MM.1S (cell line): ENCODE measurements around the gene NAALADL2.

ENCODE experiments used
- CTCF ChIP-seq: fragments of 300-600 bp; sonication (generic); IDR thresholded peaks from 2 replicates; pipeline ENCODE4 v1.5.1; 2016; ENCODE audit warnings: antibody characterized with exemption, low read length, mixed read lengths
- EZH2 ChIP-seq: fragments of 300-600 bp; sonication (generic); optimal IDR thresholded peaks from 2 replicates; pipeline ENCODE3; 2017; ENCODE audit warnings: low read depth, mild to moderate bottlenecking, antibody characterized with exemption, low read length, mixed read lengths
- EZH2phosphoT487 ChIP-seq: fragments of 300-600 bp; sonication (generic); IDR thresholded peaks from 2 replicates; pipeline ENCODE4 v1.6.1; 2018; ENCODE audit warnings: antibody characterized with exemption, low read length

- TF ChIP-seq CTCF (no peak), EZH2phosphoT487 (no peak), EZH2 (no peak)
Observed at GRCh38 chr3:174873832-174874657, 14.9 kb downstream of the NAALADL2 start.
